H9 (cell line): ENCODE measurements around the gene BBIP1. TPM values are rescaled to one million over a fixed set of nuclear protein-coding genes. Genes with fewer than 3 reads are reported as not detected.

ENCODE experiments used
- DNase-seq: peaks from one replicate; pipeline ENCODE4 v3.0.0-alpha.2; 2017
- H2AFZ ChIP-seq: one replicate; pipeline ENCODE4 v1.6.1; 2013; ENCODE audit warnings: mild to moderate bottlenecking, low read length, control low read depth, moderate library complexity
- H2AK5ac ChIP-seq: 2 replicates; pipeline ENCODE4 v1.6.1; 2013; ENCODE audit warnings: low read length, control low read depth, mixed read lengths; ENCODE audit not compliant: insufficient read length
- H2BK120ac ChIP-seq: one replicate; pipeline ENCODE4 v1.6.1; 2013; ENCODE audit warnings: low read depth, mild to moderate bottlenecking, low read length, control low read depth, inconsistent platforms; ENCODE audit not compliant: poor library complexity, severe bottlenecking
- H2BK12ac ChIP-seq: 2 replicates; pipeline ENCODE4 v1.6.1; 2013; ENCODE audit warnings: low read length, control low read depth, mixed read lengths, low read depth; ENCODE audit not compliant: insufficient read length
- H2BK15ac ChIP-seq: 2 replicates; pipeline ENCODE4 v1.6.1; 2013; ENCODE audit warnings: low read depth, low read length, control low read depth
- H2BK20ac ChIP-seq: one replicate; pipeline ENCODE4 v1.6.1; 2013; ENCODE audit warnings: low read depth, mild to moderate bottlenecking, low read length, control low read depth, inconsistent platforms; ENCODE audit not compliant: poor library complexity, severe bottlenecking
- H2BK5ac ChIP-seq: 2 replicates; pipeline ENCODE4 v1.6.1; 2013; ENCODE audit warnings: low read length, control low read depth, mixed read lengths; ENCODE audit not compliant: insufficient read length
- H3K14ac ChIP-seq: 2 replicates; pipeline ENCODE4 v1.6.1; 2013; ENCODE audit warnings: low read length, control low read depth; ENCODE audit not compliant: insufficient read depth
- H3K18ac ChIP-seq: 2 replicates; pipeline ENCODE4 v1.6.1; 2013; ENCODE audit warnings: low read depth, mild to moderate bottlenecking, mixed read lengths, low read length, control low read depth; ENCODE audit not compliant: insufficient read length
- H3K23ac ChIP-seq: 2 replicates; pipeline ENCODE4 v1.6.1; 2013; ENCODE audit warnings: low read length, control low read depth, mixed read lengths, low read depth; ENCODE audit not compliant: insufficient read length
- H3K23me2 ChIP-seq: 2 replicates; pipeline ENCODE4 v1.6.1; 2013; ENCODE audit warnings: low read depth, mild to moderate bottlenecking, mixed read lengths, low read length, control low read depth; ENCODE audit not compliant: insufficient read length, poor library complexity, severe bottlenecking
- H3K27ac ChIP-seq: 2 replicates; pipeline ENCODE4 v1.5.1; 2013; ENCODE audit warnings: low read length, control low read depth, mixed read lengths, low read depth; ENCODE audit not compliant: insufficient read length
- H3K27me3 ChIP-seq: 2 replicates; pipeline ENCODE4 v1.6.1; 2013; ENCODE audit warnings: low read length, control low read depth, inconsistent platforms; ENCODE audit not compliant: insufficient read depth
- H3K4ac ChIP-seq: 2 replicates; pipeline ENCODE4 v1.6.1; 2013; ENCODE audit warnings: low read depth, mild to moderate bottlenecking, control low read depth, inconsistent platforms, low read length, moderate library complexity
- H3K4me1 ChIP-seq: 2 replicates; pipeline ENCODE4 v1.6.1; 2013; ENCODE audit warnings: low read length, control low read depth, inconsistent platforms; ENCODE audit not compliant: insufficient read depth
- H3K4me2 ChIP-seq: 2 replicates; pipeline ENCODE4 v1.6.1; 2013; ENCODE audit warnings: low read length, control low read depth, mixed read lengths; ENCODE audit not compliant: insufficient read length, insufficient read depth
- H3K56ac ChIP-seq: 2 replicates; pipeline ENCODE4 v1.6.1; 2013; ENCODE audit warnings: low read depth, mild to moderate bottlenecking, mixed read lengths, low read length, control low read depth; ENCODE audit not compliant: insufficient read length
- H3K79me1 ChIP-seq: 2 replicates; pipeline ENCODE4 v1.6.1; 2013; ENCODE audit warnings: low read depth, mild to moderate bottlenecking, moderate library complexity, low read length, control low read depth, inconsistent platforms; ENCODE audit not compliant: insufficient read depth, poor library complexity, severe bottlenecking
- H3K79me2 ChIP-seq: 2 replicates; pipeline ENCODE4 v1.6.1; 2013; ENCODE audit warnings: low read length, control low read depth, inconsistent platforms; ENCODE audit not compliant: insufficient read depth
- H3K9ac ChIP-seq: 2 replicates; pipeline ENCODE4 v1.6.1; 2013; ENCODE audit warnings: low read length, control low read depth, mixed read lengths; ENCODE audit not compliant: insufficient read length; ENCODE audit errors: extremely low read depth
- H3K9me3 ChIP-seq: one replicate; pipeline ENCODE4 v1.6.1; 2013; ENCODE audit warnings: low read depth, low read length, inconsistent platforms; ENCODE audit not compliant: control insufficient read depth
- H3T11ph ChIP-seq: one replicate; pipeline ENCODE4 v1.6.1; 2013; ENCODE audit warnings: mild to moderate bottlenecking, low read length, control low read depth, inconsistent platforms
- H4K20me1 ChIP-seq: one replicate; pipeline ENCODE4 v1.6.1; 2013; ENCODE audit not compliant: control insufficient read depth, insufficient read length, insufficient read depth
- H4K5ac ChIP-seq: 2 replicates; pipeline ENCODE4 v1.6.1; 2013; ENCODE audit warnings: low read depth, mild to moderate bottlenecking, mixed read lengths, low read length, control low read depth; ENCODE audit not compliant: insufficient read length
- H4K8ac ChIP-seq: replicated peaks from 2 replicates; pipeline ENCODE4 v1.6.1; 2013; ENCODE audit warnings: low read length, control low read depth, mixed read lengths, low read depth; ENCODE audit not compliant: insufficient read length
- H4K91ac ChIP-seq: 2 replicates; pipeline ENCODE4 v1.6.1; 2013; ENCODE audit warnings: low read depth, mild to moderate bottlenecking, moderate library complexity, mixed read lengths, low read length, control low read depth; ENCODE audit not compliant: insufficient read length
- H3K27ac Mint-ChIP-seq, 3 experiments: 2 replicates in 2 of 3; 3 replicates in 1 of 3; pipeline ENCODE4 v1.8.0; 2020 to 2021; ENCODE audit warnings: mixed read lengths in 3 of 3, mild to moderate bottlenecking in 1 of 3, moderate library complexity in 1 of 3
- H3K27me3 Mint-ChIP-seq: 2 replicates; pipeline ENCODE4 v1.8.0; 2021; ENCODE audit warnings: low read depth, mild to moderate bottlenecking, moderate library complexity, mixed read lengths
- H3K36me3 Mint-ChIP-seq, 3 experiments: 2 replicates in 2 of 3; 3 replicates in 1 of 3; pipeline ENCODE4 v1.8.0; 2020 to 2021; ENCODE audit warnings: low read depth in 3 of 3, mixed read lengths in 3 of 3; ENCODE audit not compliant: insufficient read depth in 1 of 3
- H3K4me1 Mint-ChIP-seq, 2 experiments: 2 replicates each; pipeline ENCODE4 v1.8.0; 2020; ENCODE audit warnings: mixed read lengths in 2 of 2
- H3K4me3 Mint-ChIP-seq, 2 experiments: 2 replicates in 1 of 2; 3 replicates in 1 of 2; pipeline ENCODE4 v1.8.0; 2020 to 2021; ENCODE audit warnings: mild to moderate bottlenecking in 2 of 2, mixed read lengths in 2 of 2, moderate library complexity in 1 of 2
- H3K9me3 Mint-ChIP-seq, 2 experiments: 2 replicates in 1 of 2; 3 replicates in 1 of 2; pipeline ENCODE4 v1.8.0; 2020; ENCODE audit warnings: mild to moderate bottlenecking in 2 of 2, mixed read lengths in 2 of 2, moderate library complexity in 1 of 2
- CTCF ChIP-seq: fragments of 200-600 bp; sonication (generic); conservative IDR thresholded peaks from 3 replicates; pipeline ENCODE4 v1.8.0; 2021; ENCODE audit warnings: antibody characterized with exemption, mild to moderate bottlenecking
- WGBS: extraction: QIAGEN DNeasy Blood & Tissue Kit; methylation state at CpG from one replicate; pipeline ENCODE4 v1.1.7; 2013; ENCODE audit warnings: missing lambda C conversion rate, low lambda C conversion rate, mixed read lengths; ENCODE audit not compliant: insufficient read length; ENCODE audit errors: extremely low coverage; 5-methylcytosine and 5-hydroxymethylcytosine counted together
- total RNA-seq: library from RNA; stranded (reverse); gene quantifications from 2 replicates; pipeline ENCODE4 v1.2.1, GENCODE V29; 2021

The BBIP1 gene
- total RNA-seq, 1 experiment from 2014 or later: 18.8 TPM

- no peaks in the 10 kb centered on the region for H3K23me2 ChIP-seq
- Mint-ChIP-seq H3K27ac (no peak overlapping the region), H3K9me3 (no peaks in the 10 kb centered on the region), H3K4me3 (no peak overlapping the region), H3K4me1 (peaks cover 6 to 21% of the 10 kb centered on the region in 2 experiments), H3K36me3 (no peaks in the 10 kb centered on the region), H3K27me3 (no peaks in the 10 kb centered on the region)
- no peaks in the 10 kb centered on the region for H3K9me3 ChIP-seq
- H3K4ac ChIP-seq: no peak overlapping the region
- no peak overlapping the region for H2BK12ac ChIP-seq
- no peak overlapping the region for H3K18ac ChIP-seq
- H2BK20ac ChIP-seq: no peak overlapping the region
- TF ChIP-seq CTCF: no peak
- no peak overlapping the region for H3K9ac ChIP-seq
- H2AK5ac ChIP-seq: no peak overlapping the region
- H2BK5ac ChIP-seq: no peak overlapping the region
- no peak overlapping the region for H3K4me2 ChIP-seq
- H3T11ph ChIP-seq: no peak overlapping the region
- DNase-seq: no peak
- H3K14ac ChIP-seq: no peak overlapping the region
- no peak overlapping the region for H2BK120ac ChIP-seq
- no peak overlapping the region for H4K8ac ChIP-seq
- H4K5ac ChIP-seq: no peak overlapping the region
- H3K27ac ChIP-seq: no peak overlapping the region
- no peaks in the 10 kb centered on the region for H4K20me1 ChIP-seq
- H3K23ac ChIP-seq: no peak overlapping the region
- no peak overlapping the region for H4K91ac ChIP-seq
- no peak overlapping the region for H2BK15ac ChIP-seq
- no peaks in the 10 kb centered on the region for H3K79me1 ChIP-seq
- H3K27me3 ChIP-seq: no peaks in the 10 kb centered on the region
- H3K56ac ChIP-seq: no peak overlapping the region
- H2AFZ ChIP-seq: no peak overlapping the region
- H3K79me2 ChIP-seq: no peaks in the 10 kb centered on the region
- H3K4me1 ChIP-seq: no peaks in the 10 kb centered on the region
- WGBS: no CpG with 5 or more reads among the region's 2 CpGs
These were observed 55.0 kb downstream of the BBIP1 start for GRCh38 chr10:110863956-110864355.
